ENCODE results near the gene SLC22A2. TPM values are rescaled to one million over a fixed set of nuclear protein-coding genes. Genes with fewer than 3 reads are reported as not detected.

Gene SLC22A2
- polyA plus RNA-seq, 1 experiment, result not detected

GRCh38 chr6:160259143-160259425 lies 463 bp upstream of the SLC22A2 start:
- H3K4me3 ChIP-seq (ENCODE audit: low read depth, low read length), result no peak overlapping the region
- peaks cover 14% of the 10 kb centered on the region for H3K9me3 ChIP-seq (ENCODE audit: control insufficient read depth, insufficient read depth, low read length)
- DNase-seq (ENCODE audit: low read depth, low spot score), result no peak
- H3K27me3 ChIP-seq (ENCODE audit: control insufficient read depth, insufficient read depth, low read length), result no peaks in the 10 kb centered on the region
- POLR2A ChIA-PET, result no interaction called here
- CTCF ChIA-PET, result no interaction called here
- no peak overlapping the region for H3K27ac ChIP-seq (ENCODE audit: low read depth, low read length)
- TF ChIP-seq, protein P1, sequence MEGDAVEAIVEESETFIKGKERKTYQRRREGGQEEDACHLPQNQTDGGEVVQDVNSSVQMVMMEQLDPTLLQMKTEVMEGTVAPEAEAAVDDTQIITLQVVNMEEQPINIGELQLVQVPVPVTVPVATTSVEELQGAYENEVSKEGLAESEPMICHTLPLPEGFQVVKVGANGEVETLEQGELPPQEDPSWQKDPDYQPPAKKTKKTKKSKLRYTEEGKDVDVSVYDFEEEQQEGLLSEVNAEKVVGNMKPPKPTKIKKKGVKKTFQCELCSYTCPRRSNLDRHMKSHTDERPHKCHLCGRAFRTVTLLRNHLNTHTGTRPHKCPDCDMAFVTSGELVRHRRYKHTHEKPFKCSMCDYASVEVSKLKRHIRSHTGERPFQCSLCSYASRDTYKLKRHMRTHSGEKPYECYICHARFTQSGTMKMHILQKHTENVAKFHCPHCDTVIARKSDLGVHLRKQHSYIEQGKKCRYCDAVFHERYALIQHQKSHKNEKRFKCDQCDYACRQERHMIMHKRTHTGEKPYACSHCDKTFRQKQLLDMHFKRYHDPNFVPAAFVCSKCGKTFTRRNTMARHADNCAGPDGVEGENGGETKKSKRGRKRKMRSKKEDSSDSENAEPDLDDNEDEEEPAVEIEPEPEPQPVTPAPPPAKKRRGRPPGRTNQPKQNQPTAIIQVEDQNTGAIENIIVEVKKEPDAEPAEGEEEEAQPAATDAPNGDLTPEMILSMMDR (IDR thresholded peaks at IDR 0.05; ENCODE audit: low read depth, low read length), result no peak

- peaks cover 14% of the 10 kb centered on the region for H3K9me3 ChIP-seq (ENCODE audit: control insufficient read depth, insufficient read depth, low read length)
- H3K27me3 ChIP-seq (ENCODE audit: control insufficient read depth, insufficient read depth, low read length), result no peaks in the 10 kb centered on the region
- no peak for DNase-seq (ENCODE audit: low read depth, low spot score)
- no peak overlapping the region for H3K4me3 ChIP-seq (ENCODE audit: low read depth, low read length)
- ChIA-PET CTCF (no interaction called here), POLR2A (no interaction called here)
- TF ChIP-seq, protein P1 (IDR thresholded peaks at IDR 0.05; ENCODE audit: low read depth, low read length), result no peak
- H3K27ac ChIP-seq (ENCODE audit: low read depth, low read length), result no peak overlapping the region
These were observed 2.2 kb downstream of the SLC22A2 start for GRCh38 chr6:160256445-160256844.

DNA sequence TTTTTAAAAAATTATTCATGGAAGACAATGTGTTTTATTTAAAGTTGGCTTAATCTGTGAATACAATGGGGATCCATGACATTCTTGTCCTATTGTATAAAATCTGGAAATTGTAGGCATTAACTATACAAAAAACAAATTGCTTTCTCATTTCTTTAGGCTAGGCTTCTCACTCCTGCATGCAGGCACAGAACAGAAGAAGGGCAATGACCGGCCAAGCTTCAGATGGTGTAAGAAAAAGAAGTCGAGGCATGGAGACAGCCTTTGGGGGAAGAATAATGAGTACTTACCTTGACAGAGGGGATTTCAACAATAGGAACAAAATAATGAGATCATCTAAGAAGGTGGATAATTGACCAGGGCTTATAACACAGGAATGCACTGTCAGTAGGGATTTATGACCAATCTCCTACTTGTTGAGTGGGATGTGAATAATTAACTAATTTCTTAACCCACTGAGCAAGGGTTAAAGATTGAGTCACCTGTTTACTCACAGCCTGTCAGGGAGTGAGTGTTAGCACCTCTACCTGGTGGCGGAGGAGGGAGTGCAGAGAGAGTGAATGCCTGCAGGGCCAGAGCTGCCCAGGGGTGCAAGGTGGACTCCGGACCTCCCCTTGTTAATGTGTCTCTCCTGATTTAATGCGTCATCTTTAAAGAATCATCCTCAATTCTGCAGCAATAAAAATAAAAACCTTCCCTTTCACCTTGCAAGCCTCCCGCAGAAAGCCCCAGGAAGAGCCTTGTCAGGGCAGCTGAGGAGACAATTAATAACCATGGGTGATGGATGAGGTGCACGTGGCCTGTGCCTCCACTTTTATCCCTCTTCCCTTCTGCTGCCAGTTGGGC lies 3.9 kb downstream of the SLC22A2 start:
- ChIA-PET POLR2A (no interaction called here), CTCF (no interaction called here)
- no peak overlapping the region for H3K4me3 ChIP-seq (ENCODE audit: low read depth, low read length)
- no peak overlapping the region for H3K27ac ChIP-seq (ENCODE audit: low read depth, low read length)
- no peak for DNase-seq (ENCODE audit: low read depth, low spot score)
- peaks cover 10% of the 10 kb centered on the region for H3K9me3 ChIP-seq (ENCODE audit: control insufficient read depth, insufficient read depth, low read length)
- TF ChIP-seq, protein P1 (IDR thresholded peaks at IDR 0.05; ENCODE audit: low read depth, low read length), result no peak
- H3K27me3 ChIP-seq (ENCODE audit: control insufficient read depth, insufficient read depth, low read length), result no peaks in the 10 kb centered on the region

DNA sequence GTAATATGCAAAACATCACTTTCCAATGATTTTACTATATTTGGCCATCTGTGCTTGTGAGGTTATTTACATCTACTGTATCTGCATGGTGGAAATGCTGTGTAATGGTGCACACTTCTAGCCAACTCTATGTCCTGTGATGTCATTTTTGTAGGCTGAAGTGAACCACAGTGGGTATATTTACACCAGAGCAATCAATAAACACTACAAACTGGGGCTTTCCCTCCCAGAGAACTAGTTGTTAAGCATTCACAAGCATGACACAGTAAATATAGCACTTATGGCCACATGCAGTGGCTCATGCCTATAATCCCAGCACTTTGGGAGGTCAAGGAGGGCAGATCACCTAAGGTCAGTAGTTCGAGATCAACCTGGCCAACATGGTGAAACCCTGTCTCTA lies 4.9 kb downstream of the SLC22A2 start:
- DNase-seq (ENCODE audit: low read depth, low spot score), result no peak
- Histone ChIP-seq H3K9me3 (ENCODE audit: control insufficient read depth, insufficient read depth, low read length) (peaks cover 8% of the 10 kb centered on the region), H3K4me3 (ENCODE audit: low read depth, low read length) (no peak overlapping the region), H3K27ac (ENCODE audit: low read depth, low read length) (no peak overlapping the region), H3K27me3 (ENCODE audit: control insufficient read depth, insufficient read depth, low read length) (no peaks in the 10 kb centered on the region)
- POLR2A ChIA-PET, result no interaction called here
- CTCF ChIA-PET, result no interaction called here
- TF ChIP-seq, protein P1 (IDR thresholded peaks at IDR 0.05; ENCODE audit: low read depth, low read length), result no peak

DNA sequence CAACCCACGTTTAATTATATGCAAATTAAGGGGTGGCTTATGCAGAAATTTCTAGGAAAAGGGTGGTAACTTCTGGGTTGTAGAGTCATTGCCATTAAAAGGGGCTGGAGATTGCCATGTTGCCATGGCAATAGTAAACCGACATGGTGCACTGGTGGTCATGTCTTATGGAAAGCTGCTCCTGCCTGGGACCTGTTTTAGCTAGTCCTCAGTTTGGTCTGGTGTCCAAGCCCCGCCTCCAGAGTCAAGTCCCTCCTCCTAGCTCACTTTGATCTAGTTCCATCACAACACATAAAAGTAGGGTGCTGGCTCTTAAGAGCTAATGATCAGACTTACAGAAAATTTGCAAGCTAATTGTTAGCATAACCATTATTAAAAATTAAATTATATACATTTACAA lies 5.3 kb downstream of the SLC22A2 start:
- Histone ChIP-seq H3K27ac (ENCODE audit: low read depth, low read length) (no peak overlapping the region), H3K9me3 (ENCODE audit: control insufficient read depth, insufficient read depth, low read length) (peaks cover 4% of the 10 kb centered on the region), H3K4me3 (ENCODE audit: low read depth, low read length) (no peak overlapping the region), H3K27me3 (ENCODE audit: control insufficient read depth, insufficient read depth, low read length) (no peaks in the 10 kb centered on the region)
- TF ChIP-seq, protein P1 (IDR thresholded peaks at IDR 0.05; ENCODE audit: low read depth, low read length), result no peak
- POLR2A ChIA-PET, result no interaction called here
- CTCF ChIA-PET, result no interaction called here
- no peak for DNase-seq (ENCODE audit: low read depth, low spot score)

All from AG04450 (cell line).